Measurements from ENCODE around the gene GLI2. TPM values are rescaled to one million over a fixed set of nuclear protein-coding genes. Genes with fewer than 3 reads are reported as not detected.

GLI2 gene
- polyA plus RNA-seq, 3 donors = not detected

GRCh38 chr2:120763508-120763907 lies 27.8 kb downstream of the GLI2 start:
- no peaks in the 10 kb centered on the region for H3K27me3 ChIP-seq (ENCODE audit: control insufficient read depth in 2 of 2, insufficient read depth in 2 of 2, low read length in 2 of 2)

DNA sequence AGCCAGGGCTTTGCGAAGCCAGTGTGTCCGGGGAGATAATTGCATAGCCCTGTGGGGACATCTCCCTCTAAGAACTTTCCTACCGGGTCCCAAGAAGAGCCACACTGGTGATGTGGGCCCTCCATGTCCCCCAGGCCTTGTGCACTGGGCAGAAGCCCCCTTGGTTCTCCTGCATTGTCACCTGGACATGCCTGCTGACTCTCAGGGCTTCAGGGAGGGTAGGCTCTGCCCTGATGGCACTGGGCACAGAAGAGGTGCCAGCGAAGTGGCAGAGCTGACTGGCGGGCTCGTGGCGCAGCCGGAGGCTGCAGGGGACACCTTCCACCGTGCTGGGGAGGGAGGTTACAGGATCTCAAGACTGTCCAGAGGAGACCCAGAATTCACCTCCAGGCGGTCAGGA lies 28.3 kb downstream of the GLI2 start:
- no peak overlapping the region for H3K4me3 Mint-ChIP-seq
- no peak overlapping the region for H3K27ac Mint-ChIP-seq
- H4K20me1 ChIP-seq (ENCODE audit: insufficient read depth, low read length) = no peaks in the 10 kb centered on the region
- WGBS (ENCODE audit: insufficient coverage) = 97% methylated on average over 9 of the region's 10 CpGs
- H3K27ac ChIP-seq (ENCODE audit: low read depth in 1 of 2, low read length in 2 of 2) = no peak overlapping the region
- H3K4me2 ChIP-seq (replicated peaks; ENCODE audit: extremely low read depth, low read length, poor library complexity, severe bottlenecking) = no peak overlapping the region
- no peaks in the 10 kb centered on the region for H3K9me3 ChIP-seq (replicated peaks in 1 of 2; ENCODE audit: control insufficient read depth in 1 of 2, insufficient read depth in 1 of 2, low read length in 2 of 2)
- no peak overlapping the region for H3K4me3 ChIP-seq (replicated peaks in 1 of 3; ENCODE audit: low read depth in 2 of 3, low read length in 3 of 3)
- no peaks in the 10 kb centered on the region for H3K27me3 ChIP-seq (ENCODE audit: control insufficient read depth in 2 of 2, insufficient read depth in 2 of 2, low read length in 2 of 2)
- no peaks in the 10 kb centered on the region for H3K9me3 Mint-ChIP-seq
- H2AFZ ChIP-seq (ENCODE audit: insufficient read depth, low read depth, low read length, poor library complexity, severe bottlenecking) = no peak overlapping the region
- H3K27me3 Mint-ChIP-seq (ENCODE audit: low read depth in 3 of 3) = peaks cover 0 to 3% (median 0%) of the 10 kb centered on the region in 3 donors
- no peaks in the 10 kb centered on the region for H3K79me2 ChIP-seq (ENCODE audit: insufficient read depth, low read length)
- no peaks in the 10 kb centered on the region for H3K36me3 ChIP-seq (replicated peaks in 1 of 2; ENCODE audit: control insufficient read depth in 1 of 2, insufficient read depth in 2 of 2, low read length in 2 of 2)
- no peaks in the 10 kb centered on the region for H3K4me1 ChIP-seq (ENCODE audit: control insufficient read depth in 1 of 2, insufficient read depth in 2 of 2, low read length in 2 of 2)
- H3K36me3 Mint-ChIP-seq = no peaks in the 10 kb centered on the region
- TF ChIP-seq, protein P1, sequence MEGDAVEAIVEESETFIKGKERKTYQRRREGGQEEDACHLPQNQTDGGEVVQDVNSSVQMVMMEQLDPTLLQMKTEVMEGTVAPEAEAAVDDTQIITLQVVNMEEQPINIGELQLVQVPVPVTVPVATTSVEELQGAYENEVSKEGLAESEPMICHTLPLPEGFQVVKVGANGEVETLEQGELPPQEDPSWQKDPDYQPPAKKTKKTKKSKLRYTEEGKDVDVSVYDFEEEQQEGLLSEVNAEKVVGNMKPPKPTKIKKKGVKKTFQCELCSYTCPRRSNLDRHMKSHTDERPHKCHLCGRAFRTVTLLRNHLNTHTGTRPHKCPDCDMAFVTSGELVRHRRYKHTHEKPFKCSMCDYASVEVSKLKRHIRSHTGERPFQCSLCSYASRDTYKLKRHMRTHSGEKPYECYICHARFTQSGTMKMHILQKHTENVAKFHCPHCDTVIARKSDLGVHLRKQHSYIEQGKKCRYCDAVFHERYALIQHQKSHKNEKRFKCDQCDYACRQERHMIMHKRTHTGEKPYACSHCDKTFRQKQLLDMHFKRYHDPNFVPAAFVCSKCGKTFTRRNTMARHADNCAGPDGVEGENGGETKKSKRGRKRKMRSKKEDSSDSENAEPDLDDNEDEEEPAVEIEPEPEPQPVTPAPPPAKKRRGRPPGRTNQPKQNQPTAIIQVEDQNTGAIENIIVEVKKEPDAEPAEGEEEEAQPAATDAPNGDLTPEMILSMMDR (IDR thresholded peaks at IDR 0.05) = no peak
- H3K9ac ChIP-seq (ENCODE audit: insufficient read depth, low read length, poor library complexity, severe bottlenecking) = no peak overlapping the region
- DNase-seq = no peak
- intact Hi-C loops (cut with micrococcal nuclease) = no loop called here
- no peaks in the 10 kb centered on the region for H3K4me1 Mint-ChIP-seq

More at GRCh38 chr2:120763508-120763907, 27.8 kb downstream of the GLI2 start:
- H3K4me3 Mint-ChIP-seq = no peak overlapping the region
- no peaks in the 10 kb centered on the region for H3K4me1 ChIP-seq (ENCODE audit: control insufficient read depth in 1 of 2, insufficient read depth in 2 of 2, low read length in 2 of 2)
- no peak for DNase-seq
- WGBS (ENCODE audit: insufficient coverage) = 100% methylated on average over 5 of the region's 8 CpGs
- H2AFZ ChIP-seq (ENCODE audit: insufficient read depth, low read depth, low read length, poor library complexity, severe bottlenecking) = no peak overlapping the region
- H3K27ac Mint-ChIP-seq = no peak overlapping the region
- H3K27ac ChIP-seq (ENCODE audit: low read depth in 1 of 2, low read length in 2 of 2) = no peak overlapping the region
- H3K36me3 Mint-ChIP-seq = no peaks in the 10 kb centered on the region
- peaks cover 0 to 3% (median 0%) of the 10 kb centered on the region in 3 donors for H3K27me3 Mint-ChIP-seq (ENCODE audit: low read depth in 3 of 3)
- H3K9me3 Mint-ChIP-seq = no peaks in the 10 kb centered on the region
- H4K20me1 ChIP-seq (ENCODE audit: insufficient read depth, low read length) = no peaks in the 10 kb centered on the region
- TF ChIP-seq, protein P1 (IDR thresholded peaks at IDR 0.05) = no peak
- no peak overlapping the region for H3K9ac ChIP-seq (ENCODE audit: insufficient read depth, low read length, poor library complexity, severe bottlenecking)
- no peak overlapping the region for H3K4me3 ChIP-seq (replicated peaks in 1 of 3; ENCODE audit: low read depth in 2 of 3, low read length in 3 of 3)
- H3K4me2 ChIP-seq (replicated peaks; ENCODE audit: extremely low read depth, low read length, poor library complexity, severe bottlenecking) = no peak overlapping the region
- no peaks in the 10 kb centered on the region for H3K4me1 Mint-ChIP-seq
- intact Hi-C loops (cut with micrococcal nuclease) = no loop called here
- no peaks in the 10 kb centered on the region for H3K9me3 ChIP-seq (replicated peaks in 1 of 2; ENCODE audit: control insufficient read depth in 1 of 2, insufficient read depth in 1 of 2, low read length in 2 of 2)
- no peaks in the 10 kb centered on the region for H3K79me2 ChIP-seq (ENCODE audit: insufficient read depth, low read length)
- no peaks in the 10 kb centered on the region for H3K36me3 ChIP-seq (replicated peaks in 1 of 2; ENCODE audit: control insufficient read depth in 1 of 2, insufficient read depth in 2 of 2, low read length in 2 of 2)

Data from CD14-positive monocyte (primary cell).